Limb (tissue), 2 donors: ENCODE measurements around the gene OR6S1.
"Not testable (repeated sequence)": the region's sequence is repeated elsewhere in the genome, so short reads cannot be mapped to it uniquely, and the experiment has no call there.

ENCODE experiments used
- DNase-seq, 2 donors: peaks; one replicate each; pipeline ENCODE4 v3.0.0-alpha.2; 2016; ENCODE audit errors: extremely low spot score in 2 of 2

Gene OR6S1

GRCh38 chr14:20611277-20611676, 30.2 kb downstream of the OR6S1 start:
- no peak for DNase-seq

DNA sequence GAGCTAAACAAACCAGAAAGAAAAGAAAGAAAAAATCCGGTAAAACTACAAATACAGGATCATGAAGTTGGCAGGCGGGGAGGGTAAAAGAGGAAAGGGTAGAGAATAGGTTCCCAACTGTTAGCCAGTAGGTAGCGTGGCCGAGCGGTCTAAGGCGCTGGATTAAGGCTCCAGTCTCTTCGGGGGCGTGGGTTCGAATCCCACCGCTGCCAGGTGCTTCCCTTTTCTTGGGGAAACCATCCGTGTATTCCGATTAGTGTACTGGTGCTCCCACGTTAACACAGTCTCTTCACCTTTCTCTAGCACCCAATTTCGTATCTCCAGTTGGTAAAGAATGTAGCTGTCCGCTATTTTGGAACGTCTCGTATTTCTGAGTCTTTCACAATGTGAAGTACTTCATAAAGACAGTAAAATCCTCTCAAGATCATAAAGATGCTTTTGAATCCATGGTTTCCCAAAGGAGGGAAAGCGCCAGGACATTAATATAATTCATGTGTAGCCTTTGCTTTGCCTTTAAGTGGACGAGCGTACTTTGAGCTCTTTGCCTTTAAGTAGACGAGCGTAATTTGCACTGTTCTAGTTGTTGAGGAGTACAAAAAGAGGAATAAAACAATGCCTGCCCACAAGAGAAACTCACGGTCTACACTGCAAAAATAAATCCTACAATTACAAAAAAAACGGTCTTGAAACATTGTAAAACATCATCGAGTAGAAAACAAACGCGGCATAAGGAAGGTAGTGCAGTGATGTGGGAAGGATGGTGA, 31.3 kb downstream of the OR6S1 start:
- DNase-seq, result peak in 1 of 2 donors; percentile 87

DNA sequence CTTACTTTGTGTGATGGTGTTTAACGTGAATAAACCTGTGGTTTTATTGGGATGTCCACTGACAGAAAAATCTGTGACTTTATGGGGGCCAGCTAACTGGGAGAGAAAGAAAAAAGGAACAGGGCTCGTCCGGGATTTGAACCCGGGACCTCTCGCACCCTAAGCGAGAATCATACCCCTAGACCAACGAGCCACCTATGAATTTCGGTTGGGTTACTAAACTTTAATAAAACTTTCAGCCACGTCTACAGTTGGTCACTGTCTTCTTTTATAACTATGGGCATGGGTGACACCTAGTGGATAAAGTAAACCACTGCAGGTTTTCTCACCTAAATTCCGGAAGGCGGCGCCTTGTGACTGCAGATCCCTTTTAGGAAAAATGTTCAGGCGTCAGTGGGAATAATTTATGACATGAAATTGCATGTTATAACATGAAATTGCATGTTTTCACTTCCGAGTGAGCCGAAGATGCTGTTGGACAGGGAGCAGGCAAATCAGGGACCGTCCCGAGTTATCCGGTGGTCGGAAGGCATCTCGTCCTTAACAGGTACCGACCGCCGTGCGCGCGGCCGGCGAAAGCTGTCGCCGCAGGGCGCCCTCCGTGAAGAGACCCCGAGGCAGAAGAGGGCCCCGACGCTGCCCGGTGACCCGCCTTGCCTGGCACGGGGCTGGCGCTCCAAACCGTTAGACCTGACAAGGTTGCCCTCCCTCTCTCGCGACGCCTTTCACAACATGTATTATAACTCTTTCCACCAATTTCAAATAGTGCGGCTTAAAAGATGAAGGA, 32.1 kb downstream of the OR6S1 start:
- DNase-seq, result peak; percentile 76 to 94

DNA sequence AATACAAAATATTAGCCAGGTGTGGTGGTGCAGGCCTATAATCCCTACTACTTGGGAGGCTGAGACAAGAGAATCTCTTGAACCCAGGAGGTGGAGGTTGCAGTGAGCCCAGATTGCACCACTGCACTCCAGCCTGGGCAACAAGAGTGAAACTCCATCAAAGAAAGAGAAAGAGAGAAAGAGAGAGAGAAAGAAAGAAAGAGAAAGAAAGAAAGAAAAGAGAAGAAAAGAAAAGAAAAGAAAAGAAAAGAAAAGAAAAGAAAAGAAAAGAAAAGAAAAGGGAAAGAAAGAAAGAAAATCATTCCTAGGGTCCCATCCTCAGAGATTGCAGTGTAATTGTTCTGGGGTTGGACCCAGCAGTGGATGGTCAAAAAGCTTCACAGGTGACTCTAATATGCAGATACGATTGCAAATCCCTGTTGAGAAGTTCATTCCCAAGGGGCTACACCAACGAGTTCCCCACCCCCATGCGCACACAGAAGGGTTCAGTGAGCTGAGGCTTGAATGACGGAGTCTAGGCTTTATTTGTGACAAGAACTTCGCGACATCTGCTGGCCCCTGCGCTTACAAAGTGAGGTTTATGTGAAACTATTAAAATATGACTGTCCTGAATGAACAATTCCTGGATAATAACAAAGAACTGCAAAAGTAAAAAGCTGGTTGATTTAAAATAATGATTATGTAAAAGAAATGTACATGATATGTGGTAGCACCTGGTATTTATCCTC, 32.9 kb downstream of the OR6S1 start:
- DNase-seq, result no peak

GRCh38 chr14:20607617-20608016, 33.9 kb downstream of the OR6S1 start:
- no peak for DNase-seq

GRCh38 chr14:20606902-20607242, 34.6 kb downstream of the OR6S1 start:
- no peak for DNase-seq

GRCh38 chr14:20606190-20606901, 35.1 kb downstream of the OR6S1 start:
- DNase-seq, result no peak

GRCh38 chr14:20603813-20604690, 37.4 kb downstream of the OR6S1 start:
- DNase-seq, result no peak

DNA sequence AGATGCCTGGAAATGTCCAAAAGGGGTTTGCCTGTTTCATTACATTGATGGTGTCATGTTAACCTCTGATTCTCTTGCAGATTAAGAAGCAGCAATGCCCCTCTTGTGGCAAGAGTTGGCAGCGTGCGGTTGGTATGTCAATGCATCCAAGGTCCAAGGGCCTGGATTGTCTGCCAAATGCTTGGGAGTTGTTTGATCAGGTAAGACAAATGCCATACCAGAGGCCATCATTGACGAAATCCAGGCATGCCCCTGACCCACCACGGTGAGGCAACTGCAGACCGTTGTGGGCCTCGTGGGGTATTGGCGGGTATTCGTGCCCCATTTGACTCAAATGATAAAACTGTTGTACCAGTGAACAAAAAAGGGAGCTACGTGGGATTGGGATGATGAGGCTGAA, 38.9 kb downstream of the OR6S1 start:
- DNase-seq, result no peak

- DNase-seq, result no peak
Observed at GRCh38 chr14:20601522-20601921, 40.0 kb downstream of the OR6S1 start.

DNA sequence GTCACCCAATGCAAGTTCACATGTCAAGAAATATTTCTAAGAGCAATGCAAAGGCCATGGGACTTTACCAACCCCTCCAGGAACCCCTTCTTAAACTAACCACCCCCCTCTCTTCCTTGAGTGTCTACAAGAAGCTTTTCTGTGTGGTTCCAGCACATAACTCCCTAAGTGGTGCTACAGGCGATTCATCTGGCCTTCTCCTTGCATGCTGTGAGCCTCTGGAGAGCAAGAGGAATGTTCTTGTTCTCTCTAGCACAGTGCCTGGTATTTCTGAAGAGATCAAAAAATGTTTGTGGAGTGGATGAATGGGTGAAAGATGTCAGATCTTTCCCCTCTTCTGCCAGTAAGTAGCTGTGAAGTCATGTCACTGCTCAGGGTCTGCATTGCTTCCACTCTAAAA, 44.4 kb downstream of the OR6S1 start:
- no peak for DNase-seq

DNA sequence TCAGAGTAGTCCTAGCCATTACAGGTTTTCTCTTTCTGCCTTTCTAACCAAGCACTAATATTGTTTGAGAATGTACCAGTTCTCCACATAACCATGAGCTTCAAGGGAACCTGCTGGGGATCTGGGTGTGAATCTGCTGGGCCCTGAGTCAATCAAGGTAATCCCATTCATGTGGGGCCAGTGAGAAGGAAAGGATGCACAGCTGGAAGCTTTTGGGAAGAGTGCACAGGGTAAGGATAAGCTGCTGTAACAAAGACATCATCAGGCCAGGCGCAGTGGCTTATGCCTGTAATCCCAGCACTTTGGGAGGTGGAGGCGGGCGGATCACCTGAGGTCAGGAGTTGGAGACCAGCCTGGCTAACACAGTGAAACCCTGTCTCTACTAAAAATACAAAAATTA, 45.8 kb downstream of the OR6S1 start:
- not testable (repeated sequence) for DNase-seq

GRCh38 chr14:20592574-20592973, 48.9 kb downstream of the OR6S1 start:
- DNase-seq, result no peak

DNA sequence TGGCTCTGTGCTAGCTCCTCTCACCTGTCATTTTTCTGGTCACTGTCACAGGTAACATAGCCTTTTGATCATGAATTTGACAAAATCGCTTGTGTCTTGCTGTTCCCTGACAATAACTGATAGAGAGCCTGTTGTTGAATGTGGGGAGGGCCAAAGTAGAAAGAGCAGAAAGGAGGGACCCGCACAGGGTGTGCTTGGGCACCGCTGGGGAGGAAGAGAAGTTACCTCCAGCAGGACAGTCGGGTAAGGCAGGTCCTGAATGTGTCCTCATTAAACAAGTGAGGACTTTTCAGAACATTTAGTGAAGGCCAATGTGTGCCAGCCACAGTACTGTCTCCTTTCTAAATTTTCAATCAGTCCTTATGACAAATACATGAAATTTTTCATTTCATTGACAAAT, 50.3 kb downstream of the OR6S1 start, which contains the start of gene RNASE12:
Gene RNASE12, minus strand, starts transcription at position 142 of the 400 bp plus-strand sequence. CDS start 653 bp downstream, outside the sequence.
- no peak for DNase-seq
